Measurements from ENCODE around the gene VAV3. TPM values are rescaled to one million over a fixed set of nuclear protein-coding genes. Genes with fewer than 3 reads are reported as not detected.

The VAV3 gene
- total RNA-seq, 1 donor from 2014 or later = 2.6 TPM

- peaks cover 2% of the 10 kb centered on the region for H3K27me3 Mint-ChIP-seq (ENCODE audit: low read depth, unreplicated experiment)
- FAIRE-seq (no peak), DNase-seq (ENCODE audit: low read depth) (no peak)
- Histone ChIP-seq H3K36me3 (ENCODE audit: insufficient read depth, low read length) (no peaks in the 10 kb centered on the region), H3K79me2 (ENCODE audit: insufficient read depth, low read length) (no peaks in the 10 kb centered on the region), H3K9me3 (ENCODE audit: insufficient read depth, low read depth, low read length) (no peaks in the 10 kb centered on the region), H3K4me3 (ENCODE audit: insufficient read depth, low read depth, low read length) (no peak overlapping the region), H4K20me1 (ENCODE audit: insufficient read depth, low read length) (no peaks in the 10 kb centered on the region), H2AFZ (ENCODE audit: low read depth, low read length) (no peak overlapping the region), H3K27ac (ENCODE audit: low read depth, low read length) (no peak overlapping the region), H3K4me2 (ENCODE audit: low read length) (no peak overlapping the region), H3K4me1 (ENCODE audit: insufficient read depth, low read length) (peaks cover 9% of the 10 kb centered on the region), H3K27me3 (ENCODE audit: insufficient read depth, low read length) (peaks cover 11% of the 10 kb centered on the region), H3K9ac (ENCODE audit: low read length) (no peak overlapping the region)
- H3K4me3 Mint-ChIP-seq (ENCODE audit: unreplicated experiment) = no peak overlapping the region
- no peaks in the 10 kb centered on the region for H3K36me3 Mint-ChIP-seq (ENCODE audit: low read depth, unreplicated experiment)
- H3K9me3 Mint-ChIP-seq (ENCODE audit: unreplicated experiment) = no peaks in the 10 kb centered on the region
- peaks cover 13% of the 10 kb centered on the region for H3K4me1 Mint-ChIP-seq (ENCODE audit: low read depth, unreplicated experiment)
- TF ChIP-seq EZH2 (IDR thresholded peaks at IDR 0.05; ENCODE audit: insufficient read depth, low read length) = no peak
- TF ChIP-seq, protein P1, sequence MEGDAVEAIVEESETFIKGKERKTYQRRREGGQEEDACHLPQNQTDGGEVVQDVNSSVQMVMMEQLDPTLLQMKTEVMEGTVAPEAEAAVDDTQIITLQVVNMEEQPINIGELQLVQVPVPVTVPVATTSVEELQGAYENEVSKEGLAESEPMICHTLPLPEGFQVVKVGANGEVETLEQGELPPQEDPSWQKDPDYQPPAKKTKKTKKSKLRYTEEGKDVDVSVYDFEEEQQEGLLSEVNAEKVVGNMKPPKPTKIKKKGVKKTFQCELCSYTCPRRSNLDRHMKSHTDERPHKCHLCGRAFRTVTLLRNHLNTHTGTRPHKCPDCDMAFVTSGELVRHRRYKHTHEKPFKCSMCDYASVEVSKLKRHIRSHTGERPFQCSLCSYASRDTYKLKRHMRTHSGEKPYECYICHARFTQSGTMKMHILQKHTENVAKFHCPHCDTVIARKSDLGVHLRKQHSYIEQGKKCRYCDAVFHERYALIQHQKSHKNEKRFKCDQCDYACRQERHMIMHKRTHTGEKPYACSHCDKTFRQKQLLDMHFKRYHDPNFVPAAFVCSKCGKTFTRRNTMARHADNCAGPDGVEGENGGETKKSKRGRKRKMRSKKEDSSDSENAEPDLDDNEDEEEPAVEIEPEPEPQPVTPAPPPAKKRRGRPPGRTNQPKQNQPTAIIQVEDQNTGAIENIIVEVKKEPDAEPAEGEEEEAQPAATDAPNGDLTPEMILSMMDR (IDR thresholded peaks at IDR 0.05; ENCODE audit: insufficient read depth, low read depth, low read length) = no peak
- no peak overlapping the region for H3K27ac Mint-ChIP-seq (ENCODE audit: unreplicated experiment)
Measured at GRCh38 chr1:107975851-107976250, 10.9 kb upstream of the VAV3 start.

- no peaks in the 10 kb centered on the region for H3K36me3 ChIP-seq (ENCODE audit: insufficient read depth, low read length)
- Mint-ChIP-seq H3K9me3 (ENCODE audit: unreplicated experiment) (no peaks in the 10 kb centered on the region), H3K36me3 (ENCODE audit: low read depth, unreplicated experiment) (no peaks in the 10 kb centered on the region), H3K4me1 (ENCODE audit: low read depth, unreplicated experiment) (peaks cover 6% of the 10 kb centered on the region), H3K4me3 (ENCODE audit: unreplicated experiment) (no peak overlapping the region), H3K27ac (ENCODE audit: unreplicated experiment) (no peak overlapping the region), H3K27me3 (ENCODE audit: low read depth, unreplicated experiment) (peaks cover 2% of the 10 kb centered on the region)
- FAIRE-seq (no peak), DNase-seq (ENCODE audit: low read depth) (no peak)
- H3K4me1 ChIP-seq (ENCODE audit: insufficient read depth, low read length) = peaks cover 9% of the 10 kb centered on the region
- no peak overlapping the region for H3K9ac ChIP-seq (ENCODE audit: low read length)
- no peak overlapping the region for H3K27ac ChIP-seq (ENCODE audit: low read depth, low read length)
- H3K27me3 ChIP-seq (ENCODE audit: insufficient read depth, low read length) = peaks cover 8% of the 10 kb centered on the region
- TF ChIP-seq, protein P1 (IDR thresholded peaks at IDR 0.05; ENCODE audit: insufficient read depth, low read depth, low read length) = no peak
- TF ChIP-seq EZH2 (IDR thresholded peaks at IDR 0.05; ENCODE audit: insufficient read depth, low read length) = no peak
- no peaks in the 10 kb centered on the region for H3K9me3 ChIP-seq (ENCODE audit: insufficient read depth, low read depth, low read length)
- no peaks in the 10 kb centered on the region for H4K20me1 ChIP-seq (ENCODE audit: insufficient read depth, low read length)
- H3K4me2 ChIP-seq (ENCODE audit: low read length) = no peak overlapping the region
- no peak overlapping the region for H3K4me3 ChIP-seq (ENCODE audit: insufficient read depth, low read depth, low read length)
- no peak overlapping the region for H2AFZ ChIP-seq (ENCODE audit: low read depth, low read length)
- H3K79me2 ChIP-seq (ENCODE audit: insufficient read depth, low read length) = no peaks in the 10 kb centered on the region
Measured at GRCh38 chr1:107974090-107974489, 9.1 kb upstream of the VAV3 start.

- Mint-ChIP-seq H3K27me3 (ENCODE audit: low read depth, unreplicated experiment) (peaks cover 2% of the 10 kb centered on the region), H3K9me3 (ENCODE audit: unreplicated experiment) (no peaks in the 10 kb centered on the region), H3K36me3 (ENCODE audit: low read depth, unreplicated experiment) (no peaks in the 10 kb centered on the region), H3K4me1 (ENCODE audit: low read depth, unreplicated experiment) (peaks cover 6% of the 10 kb centered on the region), H3K27ac (ENCODE audit: unreplicated experiment) (no peak overlapping the region), H3K4me3 (ENCODE audit: unreplicated experiment) (no peak overlapping the region)
- no peak overlapping the region for H3K4me3 ChIP-seq (ENCODE audit: insufficient read depth, low read depth, low read length)
- no peaks in the 10 kb centered on the region for H3K79me2 ChIP-seq (ENCODE audit: insufficient read depth, low read length)
- DNase-seq (ENCODE audit: low read depth) (no peak), FAIRE-seq (no peak)
- no peak overlapping the region for H2AFZ ChIP-seq (ENCODE audit: low read depth, low read length)
- no peaks in the 10 kb centered on the region for H3K9me3 ChIP-seq (ENCODE audit: insufficient read depth, low read depth, low read length)
- no peak for TF ChIP-seq EZH2 (IDR thresholded peaks at IDR 0.05; ENCODE audit: insufficient read depth, low read length)
- TF ChIP-seq, protein P1 (IDR thresholded peaks at IDR 0.05; ENCODE audit: insufficient read depth, low read depth, low read length) = no peak
- H3K9ac ChIP-seq (ENCODE audit: low read length) = no peak overlapping the region
- H3K36me3 ChIP-seq (ENCODE audit: insufficient read depth, low read length) = no peaks in the 10 kb centered on the region
- peaks cover 8% of the 10 kb centered on the region for H3K27me3 ChIP-seq (ENCODE audit: insufficient read depth, low read length)
- H4K20me1 ChIP-seq (ENCODE audit: insufficient read depth, low read length) = no peaks in the 10 kb centered on the region
- peaks cover 9% of the 10 kb centered on the region for H3K4me1 ChIP-seq (ENCODE audit: insufficient read depth, low read length)
- no peak overlapping the region for H3K4me2 ChIP-seq (ENCODE audit: low read length)
- no peak overlapping the region for H3K27ac ChIP-seq (ENCODE audit: low read depth, low read length)
Measured at GRCh38 chr1:107972391-107973180, 7.6 kb upstream of the VAV3 start.

Data from astrocyte (in vitro differentiated cells and primary cell).